SK-N-SH (cell line): ENCODE measurements around the gene CXorf51B.
"Not testable (repeated sequence)": the region's sequence is repeated elsewhere in the genome, so short reads cannot be mapped to it uniquely, and the experiment has no call there.

Experiments used
- CHD2 ChIP-seq: fragments of 150-350 bp; IDR thresholded peaks from 2 replicates; pipeline ENCODE4 v1.6.1; 2018; ENCODE audit warnings: low read length; ENCODE audit not compliant: partially characterized antibody
- CTCF ChIP-seq: fragments of 200-600 bp; sonication (generic); IDR thresholded peaks from 2 replicates; pipeline ENCODE4 v1.6.1; 2017; ENCODE audit warnings: antibody characterized with exemption, mild to moderate bottlenecking, moderate library complexity
- EP300 ChIP-seq, 2 experiments: IDR thresholded peaks; 2 replicates each; pipeline versions ENCODE4 v1.4.0 to v1.6.1; 2012; ENCODE audit warnings: borderline replicate concordance in 1 of 2, low read depth in 1 of 2, low read length in 1 of 2
- GABPA ChIP-seq: IDR thresholded peaks from 2 replicates; pipeline ENCODE4 v1.4.0; 2012; ENCODE audit warnings: low read depth, mild to moderate bottlenecking
- GATA2 ChIP-seq: sonication (generic); formaldehyde crosslinking; IDR thresholded peaks from 2 replicates; pipeline ENCODE4 v1.5.0; 2020; ENCODE audit warnings: mild to moderate bottlenecking, missing genetic modification reagents
- NFIC ChIP-seq: IDR thresholded peaks from 2 replicates; pipeline ENCODE4 v1.4.0; 2012; ENCODE audit warnings: borderline replicate concordance
- POLR2AphosphoS5 ChIP-seq: IDR thresholded peaks from 2 replicates; pipeline ENCODE4 v1.6.1; 2012; ENCODE audit warnings: low read depth, low read length
- RAD21 ChIP-seq: IDR thresholded peaks from 2 replicates; pipeline ENCODE4 v1.6.1; 2012; ENCODE audit warnings: mild to moderate bottlenecking, low read length
- SIN3A ChIP-seq: IDR thresholded peaks from 2 replicates; pipeline ENCODE4 v1.6.1; 2012; ENCODE audit warnings: low read depth, mild to moderate bottlenecking, low read length, moderate library complexity, borderline replicate concordance
- SMC3 ChIP-seq: IDR thresholded peaks from 2 replicates; pipeline ENCODE4 v1.6.1; 2012; ENCODE audit warnings: low read depth, low read length, improper control_type of control experiment
- TEAD4 ChIP-seq: IDR thresholded peaks from 2 replicates; pipeline ENCODE4 v1.4.0; 2012; ENCODE audit warnings: mild to moderate bottlenecking, borderline replicate concordance; ENCODE audit not compliant: insufficient read depth
- ZBTB33 ChIP-seq: IDR thresholded peaks from 2 replicates; pipeline ENCODE4 v1.4.0; 2012; ENCODE audit warnings: low read depth, borderline replicate concordance

- not testable (repeated sequence) for TF ChIP-seq GABPA; SIN3A; RAD21; TEAD4; NFIC; CHD2; CTCF; ZBTB33; GATA2 (CRISPR knock-in tag); SMC3; POLR2AphosphoS5; EP300 (IDR thresholded peaks at IDR 0.05; ENCODE audit: borderline replicate concordance in 1 of 2, low read depth in 1 of 2, low read length in 1 of 2)
These were observed at the start of gene CXorf51B for GRCh38 chrX:146809471-146809870.
